WTC11 (cell line): ENCODE results near the gene PITPNM2. TPM values are rescaled to one million over a fixed set of nuclear protein-coding genes. Genes with fewer than 3 reads are reported as not detected.

Experiments
- ATAC-seq: fragments of 200-7000 bp; cut with Tn5 transposase; 2 replicates; pipeline ENCODE4 v1.10.0; 2021; ENCODE audit warnings: mild to moderate bottlenecking, moderate library complexity
- CTCF ChIA-PET: fragments of 300-600 bp; sonication (Branson Sonifier 250); formaldehyde crosslinking; loops from one replicate; lab custom pipeline; 2021; ENCODE audit warnings: antibody characterized with exemption; lab: Charles Lee
- POLR2A ChIA-PET: fragments of 350-600 bp; sonication (Branson Sonifier 250); formaldehyde crosslinking; loops from one replicate; lab custom pipeline; 2021; ENCODE audit warnings: antibody characterized with exemption; lab: Charles Lee
- DNase-seq: peaks from one replicate; pipeline ENCODE4 v3.0.0; 2021; ENCODE audit warnings: low spot score
- H3K27ac Mint-ChIP-seq: 2 replicates; pipeline ENCODE4 v1.8.0; 2021; ENCODE audit warnings: mixed read lengths
- H3K27me3 Mint-ChIP-seq: 2 replicates; pipeline ENCODE4 v1.8.0; 2021; ENCODE audit warnings: low read depth, mild to moderate bottlenecking, moderate library complexity, mixed read lengths
- H3K36me3 Mint-ChIP-seq: 2 replicates; pipeline ENCODE4 v1.8.0; 2021; ENCODE audit warnings: mixed read lengths
- H3K4me1 Mint-ChIP-seq: 2 replicates; pipeline ENCODE4 v1.8.0; 2022; ENCODE audit warnings: mixed read lengths
- H3K4me3 Mint-ChIP-seq: 2 replicates; pipeline ENCODE4 v1.8.0; 2021; ENCODE audit warnings: mild to moderate bottlenecking, moderate library complexity, mixed read lengths
- H3K9me3 Mint-ChIP-seq: 2 replicates; pipeline ENCODE4 v1.8.0; 2021; ENCODE audit warnings: mixed read lengths
- CREB1 ChIP-seq: sonication (generic); formaldehyde crosslinking; IDR thresholded peaks from 2 replicates; pipeline ENCODE4 v1.8.0; 2023; ENCODE audit warnings: mild to moderate bottlenecking, missing genetic modification reagents
- CREM ChIP-seq: sonication (generic); formaldehyde crosslinking; IDR thresholded peaks from 2 replicates; pipeline ENCODE4 v1.8.1; 2022; ENCODE audit warnings: mild to moderate bottlenecking, missing genetic modification reagents, moderate library complexity
- EMX1 ChIP-seq: fragments of 250-450 bp; sonication (Bioruptor Pico); IDR thresholded peaks from 2 replicates; pipeline ENCODE4 v1.8.0; 2021; ENCODE audit warnings: mild to moderate bottlenecking
- ETV6 ChIP-seq: sonication (generic); formaldehyde crosslinking; IDR thresholded peaks from 2 replicates; pipeline ENCODE4 v1.8.1; 2022; ENCODE audit warnings: mild to moderate bottlenecking, missing genetic modification reagents
- FOXJ3 ChIP-seq: sonication (generic); formaldehyde crosslinking; IDR thresholded peaks from 2 replicates; pipeline ENCODE4 v1.9.0; 2021; ENCODE audit warnings: missing genetic modification reagents, mild to moderate bottlenecking, borderline replicate concordance
- GTF2I ChIP-seq: fragments of 250-450 bp; sonication (Bioruptor Pico); conservative IDR thresholded peaks from 2 replicates; pipeline ENCODE4 v1.4.0; 2021; ENCODE audit warnings: mild to moderate bottlenecking
- HMGA2 ChIP-seq: fragments of 250-450 bp; sonication (Bioruptor Pico); IDR thresholded peaks from 2 replicates; pipeline ENCODE4 v1.4.0; 2021; ENCODE audit warnings: mild to moderate bottlenecking, moderate library complexity
- JAZF1 ChIP-seq: fragments of 250-450 bp; sonication (Bioruptor Pico); IDR thresholded peaks from 2 replicates; pipeline ENCODE4 v1.9.0; 2021; ENCODE audit warnings: moderate library complexity, mild to moderate bottlenecking, inconsistent platforms
- KAT7 ChIP-seq: sonication (generic); formaldehyde crosslinking; IDR thresholded peaks from 2 replicates; pipeline ENCODE4 v1.8.1; 2023; ENCODE audit warnings: missing genetic modification reagents, mild to moderate bottlenecking, borderline replicate concordance
- NR1H2 ChIP-seq: sonication (generic); formaldehyde crosslinking; IDR thresholded peaks from 2 replicates; pipeline ENCODE4 v1.9.0; 2021; ENCODE audit warnings: mild to moderate bottlenecking, moderate library complexity, missing genetic modification reagents
- RELA ChIP-seq: sonication (generic); formaldehyde crosslinking; IDR thresholded peaks from 2 replicates; pipeline ENCODE4 v1.8.1; 2022; ENCODE audit warnings: missing genetic modification reagents, mild to moderate bottlenecking, borderline replicate concordance
- SOX15 ChIP-seq: fragments of 250-450 bp; sonication (Bioruptor Pico); IDR thresholded peaks from 2 replicates; pipeline ENCODE4 v1.9.0; 2021; ENCODE audit warnings: mild to moderate bottlenecking
- SP1 ChIP-seq: sonication (generic); formaldehyde crosslinking; conservative IDR thresholded peaks from 2 replicates; pipeline ENCODE4 v1.8.1; 2022; ENCODE audit warnings: missing genetic modification reagents
- ZBTB21 ChIP-seq: sonication (generic); formaldehyde crosslinking; IDR thresholded peaks from 2 replicates; pipeline ENCODE4 v1.8.1; 2023; ENCODE audit warnings: mild to moderate bottlenecking, missing genetic modification reagents, borderline replicate concordance
- ZNF317 ChIP-seq: sonication (generic); formaldehyde crosslinking; IDR thresholded peaks from 2 replicates; pipeline ENCODE4 v1.8.1; 2023; ENCODE audit warnings: low read depth, mild to moderate bottlenecking, moderate library complexity, missing genetic modification reagents, borderline replicate concordance
- ZNF416 ChIP-seq: fragments of 250-450 bp; sonication (Bioruptor Pico); IDR thresholded peaks from 2 replicates; pipeline ENCODE4 v1.9.0; 2021; ENCODE audit warnings: mild to moderate bottlenecking, inconsistent platforms
- total RNA-seq: library from RNA; stranded (reverse); gene quantifications from 3 replicates; pipeline ENCODE4 v1.2.3, GENCODE V29; 2021
- TF ChIP-seq, protein P1 (sequence below): fragments of 250-450 bp; sonication (Bioruptor Pico); IDR thresholded peaks from 2 replicates; pipeline ENCODE4 v1.8.0; 2021; ENCODE audit warnings: mild to moderate bottlenecking
- TF ChIP-seq, protein P2 (sequence below): sonication (generic); formaldehyde crosslinking; conservative IDR thresholded peaks from 2 replicates; pipeline ENCODE4 v1.8.1; 2023; ENCODE audit warnings: mild to moderate bottlenecking, low read depth, missing genetic modification reagents, moderate library complexity
- TF ChIP-seq, protein P3 (sequence below): sonication (generic); formaldehyde crosslinking; conservative IDR thresholded peaks from 2 replicates; pipeline ENCODE4 v1.8.1; 2022; ENCODE audit warnings: mild to moderate bottlenecking, missing genetic modification reagents
- TF ChIP-seq, protein P4 (sequence below): sonication (generic); formaldehyde crosslinking; IDR thresholded peaks from 2 replicates; pipeline ENCODE4 v1.8.0; 2023; ENCODE audit warnings: mild to moderate bottlenecking, missing genetic modification reagents
- TF ChIP-seq, protein P5 (sequence below): sonication (generic); formaldehyde crosslinking; IDR thresholded peaks from 2 replicates; pipeline ENCODE4 v1.8.0; 2022; ENCODE audit warnings: mild to moderate bottlenecking, missing genetic modification reagents
- TF ChIP-seq, protein P6 (sequence below): sonication (generic); formaldehyde crosslinking; IDR thresholded peaks from 2 replicates; pipeline ENCODE4 v1.8.1; 2023; ENCODE audit warnings: mild to moderate bottlenecking, moderate library complexity, missing genetic modification reagents
- TF ChIP-seq, protein P7 (sequence below): sonication (generic); formaldehyde crosslinking; IDR thresholded peaks from 2 replicates; pipeline ENCODE4 v1.8.1; 2023; ENCODE audit warnings: mild to moderate bottlenecking, missing genetic modification reagents, moderate library complexity

The PITPNM2 gene
- total RNA-seq, 1 experiment from 2014 or later = 8.2 TPM

DNA sequence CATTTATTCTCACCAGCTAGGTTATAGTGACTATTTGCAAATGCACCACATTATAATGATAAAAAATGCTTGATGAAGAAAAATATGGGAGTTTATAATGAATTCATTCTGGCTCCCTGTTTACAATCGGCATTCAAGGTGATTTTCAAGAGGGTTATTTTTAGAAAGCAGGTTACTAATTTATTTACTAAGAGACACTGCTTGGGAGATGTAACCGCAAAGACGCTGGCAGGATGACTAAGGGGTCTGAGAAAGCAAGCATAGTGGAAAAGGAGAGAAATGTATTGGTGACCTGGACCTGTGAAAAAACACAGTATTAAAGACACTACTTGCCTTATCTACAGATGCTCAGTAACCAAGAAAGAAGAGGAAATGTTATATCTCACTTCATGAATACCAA, 13.3 kb upstream of the PITPNM2 start (continued):
- TF ChIP-seq ZNF317 (CRISPR knock-in tag) (no peak), NR1H2 (no peak), GTF2I (CRISPR knock-in tag) (no peak), KAT7 (no peak), JAZF1 (CRISPR knock-in tag) (no peak)
- TF ChIP-seq, protein P1, sequence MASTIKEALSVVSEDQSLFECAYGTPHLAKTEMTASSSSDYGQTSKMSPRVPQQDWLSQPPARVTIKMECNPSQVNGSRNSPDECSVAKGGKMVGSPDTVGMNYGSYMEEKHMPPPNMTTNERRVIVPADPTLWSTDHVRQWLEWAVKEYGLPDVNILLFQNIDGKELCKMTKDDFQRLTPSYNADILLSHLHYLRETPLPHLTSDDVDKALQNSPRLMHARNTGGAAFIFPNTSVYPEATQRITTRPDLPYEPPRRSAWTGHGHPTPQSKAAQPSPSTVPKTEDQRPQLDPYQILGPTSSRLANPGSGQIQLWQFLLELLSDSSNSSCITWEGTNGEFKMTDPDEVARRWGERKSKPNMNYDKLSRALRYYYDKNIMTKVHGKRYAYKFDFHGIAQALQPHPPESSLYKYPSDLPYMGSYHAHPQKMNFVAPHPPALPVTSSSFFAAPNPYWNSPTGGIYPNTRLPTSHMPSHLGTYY = no peak
- TF ChIP-seq, protein P2, sequence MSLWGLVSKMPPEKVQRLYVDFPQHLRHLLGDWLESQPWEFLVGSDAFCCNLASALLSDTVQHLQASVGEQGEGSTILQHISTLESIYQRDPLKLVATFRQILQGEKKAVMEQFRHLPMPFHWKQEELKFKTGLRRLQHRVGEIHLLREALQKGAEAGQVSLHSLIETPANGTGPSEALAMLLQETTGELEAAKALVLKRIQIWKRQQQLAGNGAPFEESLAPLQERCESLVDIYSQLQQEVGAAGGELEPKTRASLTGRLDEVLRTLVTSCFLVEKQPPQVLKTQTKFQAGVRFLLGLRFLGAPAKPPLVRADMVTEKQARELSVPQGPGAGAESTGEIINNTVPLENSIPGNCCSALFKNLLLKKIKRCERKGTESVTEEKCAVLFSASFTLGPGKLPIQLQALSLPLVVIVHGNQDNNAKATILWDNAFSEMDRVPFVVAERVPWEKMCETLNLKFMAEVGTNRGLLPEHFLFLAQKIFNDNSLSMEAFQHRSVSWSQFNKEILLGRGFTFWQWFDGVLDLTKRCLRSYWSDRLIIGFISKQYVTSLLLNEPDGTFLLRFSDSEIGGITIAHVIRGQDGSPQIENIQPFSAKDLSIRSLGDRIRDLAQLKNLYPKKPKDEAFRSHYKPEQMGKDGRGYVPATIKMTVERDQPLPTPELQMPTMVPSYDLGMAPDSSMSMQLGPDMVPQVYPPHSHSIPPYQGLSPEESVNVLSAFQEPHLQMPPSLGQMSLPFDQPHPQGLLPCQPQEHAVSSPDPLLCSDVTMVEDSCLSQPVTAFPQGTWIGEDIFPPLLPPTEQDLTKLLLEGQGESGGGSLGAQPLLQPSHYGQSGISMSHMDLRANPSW (CRISPR knock-in tag) = no peak

DNA sequence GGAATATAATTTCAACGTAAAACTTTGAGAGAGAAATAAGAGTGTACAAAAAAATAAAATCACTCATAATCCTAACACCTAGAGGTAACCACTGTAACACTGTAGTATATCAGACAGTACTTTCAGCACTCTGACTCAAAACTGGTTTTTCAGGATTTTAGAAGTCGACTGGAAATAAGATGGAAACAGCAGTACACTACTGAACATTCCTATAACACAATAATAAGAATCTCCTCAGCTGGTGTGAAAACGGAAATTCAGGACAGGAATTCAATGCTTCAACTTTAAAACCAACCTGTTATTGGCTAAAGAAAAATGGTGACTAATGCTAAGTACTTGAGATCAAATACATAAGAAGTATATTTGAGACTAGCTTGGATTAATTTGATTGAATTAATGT, 12.3 kb upstream of the PITPNM2 start:
- H3K9me3 Mint-ChIP-seq = no peaks in the 10 kb centered on the region
- TF ChIP-seq EMX1 (CRISPR knock-in tag) = no peak
- TF ChIP-seq, protein P1 = no peak
- TF ChIP-seq, protein P3, sequence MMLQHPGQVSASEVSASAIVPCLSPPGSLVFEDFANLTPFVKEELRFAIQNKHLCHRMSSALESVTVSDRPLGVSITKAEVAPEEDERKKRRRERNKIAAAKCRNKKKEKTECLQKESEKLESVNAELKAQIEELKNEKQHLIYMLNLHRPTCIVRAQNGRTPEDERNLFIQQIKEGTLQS (CRISPR knock-in tag) = no peak
- TF ChIP-seq HMGA2 (CRISPR knock-in tag) = no peak
- TF ChIP-seq, protein P4, sequence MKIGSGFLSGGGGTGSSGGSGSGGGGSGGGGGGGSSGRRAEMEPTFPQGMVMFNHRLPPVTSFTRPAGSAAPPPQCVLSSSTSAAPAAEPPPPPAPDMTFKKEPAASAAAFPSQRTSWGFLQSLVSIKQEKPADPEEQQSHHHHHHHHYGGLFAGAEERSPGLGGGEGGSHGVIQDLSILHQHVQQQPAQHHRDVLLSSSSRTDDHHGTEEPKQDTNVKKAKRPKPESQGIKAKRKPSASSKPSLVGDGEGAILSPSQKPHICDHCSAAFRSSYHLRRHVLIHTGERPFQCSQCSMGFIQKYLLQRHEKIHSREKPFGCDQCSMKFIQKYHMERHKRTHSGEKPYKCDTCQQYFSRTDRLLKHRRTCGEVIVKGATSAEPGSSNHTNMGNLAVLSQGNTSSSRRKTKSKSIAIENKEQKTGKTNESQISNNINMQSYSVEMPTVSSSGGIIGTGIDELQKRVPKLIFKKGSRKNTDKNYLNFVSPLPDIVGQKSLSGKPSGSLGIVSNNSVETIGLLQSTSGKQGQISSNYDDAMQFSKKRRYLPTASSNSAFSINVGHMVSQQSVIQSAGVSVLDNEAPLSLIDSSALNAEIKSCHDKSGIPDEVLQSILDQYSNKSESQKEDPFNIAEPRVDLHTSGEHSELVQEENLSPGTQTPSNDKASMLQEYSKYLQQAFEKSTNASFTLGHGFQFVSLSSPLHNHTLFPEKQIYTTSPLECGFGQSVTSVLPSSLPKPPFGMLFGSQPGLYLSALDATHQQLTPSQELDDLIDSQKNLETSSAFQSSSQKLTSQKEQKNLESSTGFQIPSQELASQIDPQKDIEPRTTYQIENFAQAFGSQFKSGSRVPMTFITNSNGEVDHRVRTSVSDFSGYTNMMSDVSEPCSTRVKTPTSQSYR (CRISPR knock-in tag) = no peak
- TF ChIP-seq FOXJ3 (CRISPR knock-in tag) = no peak
- no peak for TF ChIP-seq ZNF416
- TF ChIP-seq SP1 = no peak
- TF ChIP-seq, protein P5, sequence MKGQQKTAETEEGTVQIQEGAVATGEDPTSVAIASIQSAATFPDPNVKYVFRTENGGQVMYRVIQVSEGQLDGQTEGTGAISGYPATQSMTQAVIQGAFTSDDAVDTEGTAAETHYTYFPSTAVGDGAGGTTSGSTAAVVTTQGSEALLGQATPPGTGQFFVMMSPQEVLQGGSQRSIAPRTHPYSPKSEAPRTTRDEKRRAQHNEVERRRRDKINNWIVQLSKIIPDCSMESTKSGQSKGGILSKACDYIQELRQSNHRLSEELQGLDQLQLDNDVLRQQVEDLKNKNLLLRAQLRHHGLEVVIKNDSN = no peak
- TF ChIP-seq ETV6 (CRISPR knock-in tag) = no peak
- no peak for TF ChIP-seq SOX15 (CRISPR knock-in tag)
- TF ChIP-seq, protein P6, sequence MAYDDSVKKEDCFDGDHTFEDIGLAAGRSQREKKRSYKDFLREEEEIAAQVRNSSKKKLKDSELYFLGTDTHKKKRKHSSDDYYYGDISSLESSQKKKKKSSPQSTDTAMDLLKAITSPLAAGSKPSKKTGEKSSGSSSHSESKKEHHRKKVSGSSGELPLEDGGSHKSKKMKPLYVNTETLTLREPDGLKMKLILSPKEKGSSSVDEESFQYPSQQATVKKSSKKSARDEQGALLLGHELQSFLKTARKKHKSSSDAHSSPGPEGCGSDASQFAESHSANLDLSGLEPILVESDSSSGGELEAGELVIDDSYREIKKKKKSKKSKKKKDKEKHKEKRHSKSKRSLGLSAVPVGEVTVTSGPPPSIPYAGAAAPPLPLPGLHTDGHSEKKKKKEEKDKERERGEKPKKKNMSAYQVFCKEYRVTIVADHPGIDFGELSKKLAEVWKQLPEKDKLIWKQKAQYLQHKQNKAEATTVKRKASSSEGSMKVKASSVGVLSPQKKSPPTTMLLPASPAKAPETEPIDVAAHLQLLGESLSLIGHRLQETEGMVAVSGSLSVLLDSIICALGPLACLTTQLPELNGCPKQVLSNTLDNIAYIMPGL (CRISPR knock-in tag) = no peak
- no peak for TF ChIP-seq ZBTB21 (CRISPR knock-in tag)
- TF ChIP-seq JAZF1 (CRISPR knock-in tag) = no peak
- no peak for TF ChIP-seq RELA (CRISPR knock-in tag)
- TF ChIP-seq CREM (CRISPR knock-in tag) = no peak
- no peak for TF ChIP-seq CREB1 (CRISPR knock-in tag)
- TF ChIP-seq, protein P7, sequence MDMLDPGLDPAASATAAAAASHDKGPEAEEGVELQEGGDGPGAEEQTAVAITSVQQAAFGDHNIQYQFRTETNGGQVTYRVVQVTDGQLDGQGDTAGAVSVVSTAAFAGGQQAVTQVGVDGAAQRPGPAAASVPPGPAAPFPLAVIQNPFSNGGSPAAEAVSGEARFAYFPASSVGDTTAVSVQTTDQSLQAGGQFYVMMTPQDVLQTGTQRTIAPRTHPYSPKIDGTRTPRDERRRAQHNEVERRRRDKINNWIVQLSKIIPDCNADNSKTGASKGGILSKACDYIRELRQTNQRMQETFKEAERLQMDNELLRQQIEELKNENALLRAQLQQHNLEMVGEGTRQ (CRISPR knock-in tag) = no peak
- POLR2A ChIA-PET = no interaction called here
- CTCF ChIA-PET = no interaction called here
- H3K36me3 Mint-ChIP-seq = peaks cover 27% of the 10 kb centered on the region
- ATAC-seq (no peak), DNase-seq (no peak)
- H3K4me3 Mint-ChIP-seq = no peak overlapping the region
- H3K4me1 Mint-ChIP-seq = peaks cover 6% of the 10 kb centered on the region
- H3K27ac Mint-ChIP-seq = no peak overlapping the region
- no peaks in the 10 kb centered on the region for H3K27me3 Mint-ChIP-seq
